PC-3 (cell line): ENCODE measurements around the gene MROH8. TPM values are rescaled to one million over a fixed set of nuclear protein-coding genes. Genes with fewer than 3 reads are reported as not detected.

Experiments
- ATAC-seq: fragments of 200-7000 bp; cut with Tn5 transposase; 2 replicates; pipeline ENCODE4 v1.9.1; 2020; ENCODE audit warnings: mild to moderate bottlenecking, moderate library complexity
- BruUV-seq: library from RNA; stranded (reverse); fragments of 400-500 nt; replicated peaks from 2 replicates; lab custom pipeline; 2021; lab: Mats Ljungman, UMichigan
- CTCF ChIA-PET: fragments of 300-600 bp; sonication (Branson Sonifier 250); formaldehyde crosslinking; loops from one replicate; lab custom pipeline; 2022; ENCODE audit warnings: antibody characterized with exemption; lab: Charles Lee
- POLR2A ChIA-PET: fragments of 300-600 bp; sonication (Branson Sonifier 250); formaldehyde crosslinking; loops from one replicate; lab custom pipeline; 2022; ENCODE audit warnings: antibody characterized with exemption; ENCODE audit not compliant: unreplicated experiment; lab: Charles Lee
- DNase-seq: peaks from one replicate; pipeline ENCODE4 v3.0.0-alpha.2; 2015
- H2AFZ ChIP-seq: fragments of 300-600 bp; sonication (generic); 2 replicates; pipeline ENCODE4 v1.6.0; 2016; ENCODE audit warnings: antibody characterized with exemption, low read length
- H3F3A ChIP-seq: fragments of 300-600 bp; sonication (generic); one replicate; pipeline ENCODE4 v1.6.0; 2017; ENCODE audit warnings: antibody characterized with exemption, low read length, control low read depth, mild to moderate bottlenecking; ENCODE audit not compliant: unreplicated experiment
- H3K27ac ChIP-seq: fragments of 300-600 bp; sonication (generic); 2 replicates; pipeline ENCODE4 v1.5.1; 2016; ENCODE audit warnings: mild to moderate bottlenecking, low read length
- H3K27me3 ChIP-seq: fragments of 300-600 bp; sonication (generic); 2 replicates; pipeline ENCODE4 v1.6.1; 2016; ENCODE audit warnings: low read length, mixed read lengths
- H3K36me3 ChIP-seq: fragments of 300-600 bp; sonication (generic); 2 replicates; pipeline ENCODE4 v1.6.1; 2016; ENCODE audit warnings: low read depth, mixed run types, low read length, mixed read lengths
- H3K4me1 ChIP-seq: fragments of 300-600 bp; sonication (generic); 2 replicates; pipeline ENCODE4 v1.5.1; 2016; ENCODE audit warnings: low read length; ENCODE audit not compliant: insufficient read depth
- H3K4me2 ChIP-seq: fragments of 300-600 bp; sonication (generic); 2 replicates; pipeline ENCODE4 v1.6.0; 2016; ENCODE audit warnings: low read length
- H3K4me3 ChIP-seq: fragments of 300-600 bp; sonication (generic); 2 replicates; pipeline ENCODE4 v1.5.1; 2016; ENCODE audit warnings: mild to moderate bottlenecking, low read length, mixed read lengths
- H3K79me2 ChIP-seq: fragments of 300-600 bp; sonication (generic); 2 replicates; pipeline ENCODE4 v1.6.1; 2017; ENCODE audit warnings: low read length, mixed read lengths
- H3K9ac ChIP-seq: fragments of 300-600 bp; sonication (generic); 2 replicates; pipeline ENCODE4 v1.6.0; 2016; ENCODE audit warnings: mild to moderate bottlenecking, low read length
- H3K9me2 ChIP-seq: fragments of 300-600 bp; sonication (generic); replicated peaks from 2 replicates; pipeline ENCODE4 v1.6.1; 2016; ENCODE audit warnings: mixed run types, low read length, mixed read lengths
- H3K9me3 ChIP-seq: fragments of 300-600 bp; sonication (generic); 2 replicates; pipeline ENCODE4 v1.6.1; 2016; ENCODE audit warnings: low read length, mixed read lengths
- H4K20me1 ChIP-seq: fragments of 300-600 bp; sonication (generic); 2 replicates; pipeline ENCODE4 v1.6.1; 2016; ENCODE audit warnings: low read length, mixed read lengths
- CTCF ChIP-seq: fragments of 300-600 bp; sonication (generic); conservative IDR thresholded peaks from 2 replicates; pipeline ENCODE4 v1.5.1; 2017; ENCODE audit warnings: antibody characterized with exemption, low read depth, mild to moderate bottlenecking, low read length
- EZH2 ChIP-seq: fragments of 300-600 bp; sonication (generic); IDR thresholded peaks from one replicate; pipeline ENCODE4 v1.6.1; 2017; ENCODE audit warnings: antibody characterized with exemption, mild to moderate bottlenecking, low read length; ENCODE audit not compliant: unreplicated experiment
- EZH2phosphoT487 ChIP-seq: fragments of 300-600 bp; sonication (generic); IDR thresholded peaks from 2 replicates; pipeline ENCODE4 v1.6.1; 2018; ENCODE audit warnings: mild to moderate bottlenecking, antibody characterized with exemption, low read length, borderline replicate concordance
- intact Hi-C: fragments of 100-400 bp; cut with micrococcal nuclease; formaldehyde crosslinking; loops from 2 replicates; pipeline ENCODE4 v1.9.0; 2023
- total RNA-seq: library from RNA; depleted of rRNA; stranded (reverse); fragments of >200 nt; gene quantifications from 2 replicates; pipeline ENCODE4 v1.2.3, GENCODE V29; 2014

The MROH8 gene
- total RNA-seq, 1 experiment from 2014 or later: 0.98 TPM

- H3K9me2 ChIP-seq: no peaks in the 10 kb centered on the region
- H4K20me1 ChIP-seq: peaks cover 19% of the 10 kb centered on the region
- no peaks in the 10 kb centered on the region for H3K27me3 ChIP-seq
- no peak for DNase-seq
- no peak overlapping the region for H2AFZ ChIP-seq
- peaks cover 80% of the 10 kb centered on the region for H3K36me3 ChIP-seq
- no peak overlapping the region for H3K27ac ChIP-seq
- H3K9me3 ChIP-seq: no peaks in the 10 kb centered on the region
- no peak for ATAC-seq
- H3K4me2 ChIP-seq: peak overlapping the region; percentile 20; the same call in 1 of the 2 replicates
- no peak overlapping the region for H3K9ac ChIP-seq
- peaks cover 9% of the 10 kb centered on the region for H3F3A ChIP-seq
- no peak overlapping the region for H3K4me3 ChIP-seq
- peaks cover 16% of the 10 kb centered on the region for H3K4me1 ChIP-seq
- intact Hi-C loops: no loop called here
- no TSS peak for BruUV-seq
- TF ChIP-seq EZH2phosphoT487 (no peak), CTCF (no peak), EZH2 (no peak)
- POLR2A ChIA-PET: no interaction called here
- peaks cover 49% of the 10 kb centered on the region for H3K79me2 ChIP-seq
- CTCF ChIA-PET: interaction anchor here (0.9 kb wide), 1 partner anchor 9 kb away, joined by 3 read pairs; no protein-coding TSS in a partner anchor
These were observed 21.8 kb upstream of the MROH8 start for GRCh38 chr20:37200926-37201826.

GRCh38 chr20:37200376-37200775, 21.0 kb upstream of the MROH8 start:
- no TSS peak for BruUV-seq
- Histone ChIP-seq H3K36me3 (peaks cover 76% of the 10 kb centered on the region), H3K27ac (no peak overlapping the region), H2AFZ (no peak overlapping the region), H3K4me1 (peaks cover 16% of the 10 kb centered on the region), H3K9me2 (no peaks in the 10 kb centered on the region), H3K27me3 (no peaks in the 10 kb centered on the region), H3F3A (peaks cover 9% of the 10 kb centered on the region), H4K20me1 (peaks cover 20% of the 10 kb centered on the region), H3K9me3 (no peaks in the 10 kb centered on the region), H3K4me3 (no peak overlapping the region), H3K79me2 (peaks cover 55% of the 10 kb centered on the region), H3K9ac (no peak overlapping the region), H3K4me2 (no peak overlapping the region)
- ChIA-PET CTCF (interaction anchor here (0.9 kb wide), 1 partner anchor 8 kb away, joined by 3 read pairs; no protein-coding TSS in a partner anchor), POLR2A (no interaction called here)
- DNase-seq (no peak), ATAC-seq (no peak)
- TF ChIP-seq EZH2phosphoT487 (no peak), EZH2 (no peak), CTCF (no peak)
- intact Hi-C loops: no loop called here
